ENCODE measurements around the gene FAM222B.
"Not testable (repeated sequence)": the region's sequence is repeated elsewhere in the genome, so short reads cannot be mapped to it uniquely, and the experiment has no call there.

The FAM222B gene

DNA sequence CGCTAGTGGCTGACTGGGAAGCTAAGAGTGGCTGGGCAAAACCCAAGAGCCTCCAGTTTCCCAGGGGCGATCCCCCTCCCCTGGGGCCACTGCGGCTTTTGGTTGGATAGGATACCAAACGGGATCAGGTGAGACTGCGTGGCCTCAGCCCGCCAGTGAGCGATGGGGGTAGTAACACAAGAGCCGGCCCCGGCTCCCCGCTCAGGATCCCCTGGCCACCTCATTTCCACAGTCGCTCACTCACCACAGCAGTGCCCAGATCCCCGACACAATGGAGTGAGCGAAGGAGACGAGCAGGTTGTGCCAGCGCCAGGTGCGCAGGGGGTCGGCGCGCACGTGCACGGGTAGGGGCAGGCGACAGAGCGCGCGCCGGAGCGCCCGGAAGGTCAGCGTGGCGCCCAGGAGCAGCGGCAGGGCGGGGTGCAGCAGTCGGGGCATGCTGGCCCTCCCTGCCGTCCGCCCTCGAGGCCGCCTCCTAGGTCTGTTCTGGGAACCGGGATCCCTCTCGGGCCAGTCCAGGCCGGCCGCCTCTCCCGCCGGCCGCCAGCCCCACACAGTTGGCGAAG is 116.8 kb downstream of the FAM222B start:
- DNase-seq, result no peak

DNA sequence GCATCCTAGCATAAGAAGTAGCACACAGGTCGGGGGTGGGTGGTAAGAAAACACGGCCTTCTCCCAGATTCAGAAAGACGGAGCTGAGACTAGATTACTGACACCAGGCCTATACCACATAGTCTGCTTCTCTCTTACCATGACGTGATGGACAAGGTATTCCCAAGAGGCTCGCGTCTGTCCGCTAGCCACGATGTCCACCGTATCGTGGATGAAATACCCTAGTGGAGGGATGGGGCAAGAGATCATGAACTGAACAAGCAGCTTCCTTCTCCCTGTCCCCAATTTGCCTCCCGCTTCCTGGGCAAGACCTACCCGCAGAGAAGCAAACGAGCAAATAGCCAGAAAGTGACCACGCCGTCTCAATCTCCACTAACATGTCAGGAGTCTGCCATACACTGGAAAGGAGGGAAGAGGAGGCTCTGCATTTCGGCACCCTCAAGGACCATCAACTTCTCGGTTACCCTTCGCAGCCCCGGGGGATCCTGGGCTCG is 117.4 kb downstream of the FAM222B start:
- no peak for DNase-seq

DNA sequence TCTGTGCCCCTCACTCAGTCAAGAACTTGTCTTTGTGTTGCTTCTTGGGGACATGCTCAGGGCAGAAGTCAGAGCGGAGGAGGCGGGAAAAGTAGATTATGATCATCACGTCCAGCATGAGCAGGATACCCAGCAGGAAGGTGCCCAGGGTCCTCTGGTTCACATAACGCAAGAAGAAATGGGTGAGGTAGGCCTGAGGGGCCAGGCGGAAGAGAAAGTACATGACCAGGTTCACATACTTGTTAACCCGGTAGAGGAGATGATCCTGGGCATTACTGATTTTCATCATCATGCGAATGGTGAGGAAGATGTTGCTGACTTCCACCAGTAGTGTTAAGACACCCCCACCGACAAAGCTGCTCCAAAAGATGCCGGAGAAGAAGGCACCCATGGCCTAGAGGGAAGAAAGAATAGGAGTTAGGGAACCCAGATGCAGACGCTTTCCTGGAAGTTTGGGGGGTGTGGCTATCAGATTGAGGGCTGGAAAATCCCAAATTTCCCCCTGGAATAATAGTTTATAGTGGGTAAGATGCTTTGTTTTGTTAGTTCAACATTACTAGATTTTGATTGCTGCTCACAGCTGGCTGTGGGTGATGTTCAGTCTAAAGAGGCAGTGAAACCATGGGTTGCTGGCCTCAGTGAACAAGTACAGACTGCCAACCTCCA is 118.0 kb downstream of the FAM222B start:
- DNase-seq, result no peak

DNA sequence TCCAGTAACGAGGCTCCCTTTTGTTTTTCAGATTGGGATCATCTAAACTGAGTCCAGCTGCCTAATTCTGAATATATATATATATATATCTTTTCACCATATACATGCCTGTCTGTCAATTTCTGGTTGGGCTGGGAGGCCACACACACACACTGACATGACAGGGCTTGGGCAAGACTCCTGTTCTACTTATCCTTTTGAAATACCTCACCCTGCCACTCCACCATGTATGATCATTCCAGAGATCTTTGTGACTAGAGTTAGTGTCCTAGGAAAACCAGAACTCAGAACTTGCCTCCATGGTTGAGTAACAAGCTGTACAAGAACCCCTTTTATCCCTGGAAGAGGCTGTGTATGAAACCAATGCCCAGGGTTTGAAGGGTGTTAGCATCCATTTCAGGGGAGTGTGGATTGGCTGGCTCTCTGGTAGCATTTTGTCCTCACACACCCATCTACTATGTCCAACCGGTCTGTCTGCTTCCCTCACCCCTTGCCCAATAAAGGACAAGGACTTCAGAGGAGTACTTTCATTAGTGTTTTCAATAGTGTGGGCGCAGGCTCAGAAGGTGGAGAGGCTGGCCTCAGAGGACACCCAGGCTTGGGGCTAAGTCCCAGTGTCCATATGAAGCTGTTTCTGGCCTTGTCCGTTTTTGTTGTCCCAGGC is 118.6 kb downstream of the FAM222B start:
- not testable (repeated sequence) for DNase-seq

DNA sequence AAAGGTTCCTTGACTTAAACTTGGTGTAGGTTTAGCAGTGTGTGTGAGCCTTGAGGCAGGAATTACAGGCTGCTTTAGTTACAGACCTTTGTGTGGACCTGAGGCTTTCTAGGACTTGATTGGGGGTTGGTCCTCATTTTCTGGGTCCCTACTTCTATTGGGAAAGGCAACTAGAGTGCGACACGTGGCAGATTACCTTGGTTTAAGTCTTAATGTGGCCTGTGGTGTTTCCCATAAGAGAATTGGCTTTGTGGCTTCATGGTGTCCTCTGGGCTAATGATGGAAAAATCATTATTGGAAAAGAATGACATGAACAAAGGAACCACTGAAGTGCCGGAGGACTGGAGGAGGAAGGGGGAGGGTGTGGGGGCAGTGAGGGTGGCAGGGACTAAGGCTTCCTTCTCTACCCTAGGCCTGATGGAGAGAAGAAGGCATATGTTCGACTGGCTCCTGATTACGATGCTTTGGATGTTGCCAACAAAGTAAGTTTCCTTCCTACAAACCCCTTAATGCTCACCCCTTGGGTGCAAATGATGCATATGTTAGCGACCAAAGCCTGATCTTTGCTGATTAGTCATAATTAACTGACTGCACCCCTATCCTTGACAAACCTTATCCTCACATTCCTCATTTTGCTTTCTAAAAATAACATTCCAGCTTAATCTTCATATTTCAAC is 119.3 kb downstream of the FAM222B start:
- DNase-seq, result no peak

DNA sequence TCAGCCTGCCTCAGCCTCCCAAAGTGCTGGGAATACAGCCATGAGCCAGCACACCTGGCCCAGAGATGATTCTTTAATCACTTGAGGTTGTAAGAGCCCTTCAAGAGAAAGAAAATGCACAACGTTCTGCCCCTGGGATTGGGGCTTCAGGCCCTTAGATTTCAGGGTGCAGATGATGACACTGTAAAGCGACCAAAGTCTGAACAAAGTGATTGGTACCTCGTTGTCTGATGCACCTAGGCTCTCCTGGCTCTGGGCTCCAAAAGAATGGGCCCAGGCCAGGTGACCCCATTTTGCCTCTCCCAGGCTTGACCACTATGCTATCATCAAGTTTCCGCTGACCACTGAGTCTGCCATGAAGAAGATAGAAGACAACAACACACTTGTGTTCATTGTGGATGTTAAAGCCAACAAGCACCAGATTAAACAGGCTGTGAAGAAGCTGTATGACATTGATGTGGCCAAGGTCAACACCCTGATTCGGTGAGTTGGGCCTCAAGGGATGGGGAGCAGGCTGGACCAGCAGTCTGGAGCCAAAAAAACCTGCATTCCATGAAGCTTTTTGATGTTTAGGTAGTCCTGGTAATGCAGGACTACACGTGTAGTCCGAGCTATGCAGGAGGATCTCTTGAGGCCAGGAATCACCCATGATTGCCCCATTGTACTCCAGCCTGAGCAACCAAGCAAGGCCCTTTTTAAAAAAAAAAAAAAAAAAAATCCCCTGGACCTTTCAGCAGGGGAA is 120.0 kb downstream of the FAM222B start:
- no peak for DNase-seq

DNA sequence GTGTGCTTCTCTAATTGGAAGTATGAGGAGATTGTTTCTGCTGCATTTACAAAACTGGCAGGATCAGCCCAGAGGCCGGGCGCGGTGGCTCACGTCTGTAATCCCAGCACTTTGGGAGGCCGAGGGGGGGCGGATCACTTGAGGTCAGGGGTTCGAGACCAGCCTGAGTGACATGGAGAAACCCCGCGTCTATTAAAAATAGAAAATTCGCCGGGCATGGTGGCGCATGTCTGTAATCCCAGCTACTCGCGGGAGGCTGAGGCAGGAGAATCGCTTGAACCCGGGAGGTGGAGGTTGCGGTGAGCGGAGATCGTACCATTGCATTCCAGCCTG is 121.6 kb downstream of the FAM222B start:
- not testable (repeated sequence) for DNase-seq

DNA sequence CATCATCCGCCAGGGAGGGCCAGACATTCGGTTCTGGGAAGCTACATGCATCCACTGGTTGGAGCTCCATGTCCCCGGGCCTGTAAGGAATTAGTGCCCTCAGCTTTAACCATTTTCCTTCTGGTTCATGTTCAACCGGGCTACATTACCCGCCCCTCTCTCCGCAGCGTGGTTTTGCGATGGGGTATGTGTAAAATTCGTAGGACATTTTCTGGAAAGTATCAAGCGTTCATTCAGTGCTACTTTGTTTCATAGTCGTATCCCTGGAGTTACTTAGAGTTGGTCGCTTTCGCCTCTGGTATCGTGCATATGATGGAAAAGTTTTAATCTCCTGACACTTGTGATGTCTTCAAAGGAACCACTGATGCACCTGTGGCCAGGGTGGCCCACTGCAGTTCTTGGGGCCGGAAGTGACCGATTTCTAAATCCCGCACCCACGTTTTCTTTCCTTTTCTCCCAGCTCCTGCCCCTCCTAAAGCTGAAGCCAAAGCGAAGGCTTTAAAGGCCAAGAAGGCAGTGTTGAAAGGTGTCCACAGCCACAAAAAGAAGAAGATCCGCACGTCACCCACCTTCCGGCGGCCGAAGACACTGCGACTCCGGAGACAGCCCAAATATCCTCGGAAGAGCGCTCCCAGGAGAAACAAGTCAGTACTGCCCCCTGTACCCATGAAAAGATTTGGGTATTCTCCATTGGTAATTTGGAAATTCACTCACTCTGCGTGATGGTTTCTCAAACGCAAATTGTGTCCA is 122.2 kb downstream of the FAM222B start:
- no peak for DNase-seq

DNA sequence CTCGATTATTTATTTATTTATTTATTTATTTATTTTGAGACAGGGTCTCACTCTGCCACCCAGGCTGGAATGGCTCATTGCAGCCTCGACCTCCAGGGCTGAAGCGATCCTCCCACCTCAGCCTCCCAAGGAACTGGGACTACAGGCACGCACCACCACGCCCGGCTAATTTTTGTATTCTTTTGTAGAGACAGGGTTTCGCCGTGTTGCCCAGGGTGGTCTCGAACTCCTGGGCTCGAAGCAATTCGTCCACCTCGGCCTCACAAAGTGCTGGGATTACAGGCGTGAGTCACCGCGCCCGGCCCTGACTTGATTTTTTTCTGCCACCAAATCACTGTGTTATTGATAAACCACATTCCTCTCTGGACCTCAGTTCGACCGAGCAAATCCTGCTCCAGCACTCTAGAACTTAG is 123.6 kb downstream of the FAM222B start:
- no peak for DNase-seq

DNA sequence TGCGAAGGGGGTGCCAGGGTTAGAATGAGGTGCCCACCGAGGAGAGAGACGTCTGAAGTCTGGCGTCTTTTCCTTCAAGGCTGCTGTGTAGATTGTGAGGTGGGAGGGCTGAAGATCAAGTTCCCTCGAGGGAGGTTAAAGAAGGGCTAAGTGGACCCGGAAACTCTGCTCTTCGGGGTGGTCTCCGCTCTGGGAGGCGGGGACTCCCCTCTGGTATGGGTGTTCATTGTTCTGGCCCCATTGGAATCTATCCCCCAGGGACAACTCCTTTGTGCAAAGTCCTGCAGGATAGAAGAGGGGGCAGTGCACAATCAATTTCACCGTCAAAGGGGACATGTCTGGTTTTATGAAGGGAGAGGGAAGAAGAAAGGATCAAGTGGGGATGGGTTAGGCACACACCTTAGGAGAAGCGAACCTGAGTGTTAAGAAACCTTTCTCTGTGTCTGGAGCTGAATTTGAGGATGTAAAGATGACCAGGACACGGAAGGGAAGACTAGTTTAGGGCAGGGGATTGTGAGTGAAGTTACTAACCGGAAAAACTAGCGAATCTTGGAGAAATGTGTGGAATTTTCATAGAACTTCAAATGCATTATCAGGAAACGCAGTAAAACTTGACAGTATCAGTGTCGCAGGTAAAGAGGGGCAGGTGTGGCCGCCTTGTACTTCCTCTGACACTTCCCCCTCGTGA is 124.1 kb downstream of the FAM222B start:
- no peak for DNase-seq

DNA sequence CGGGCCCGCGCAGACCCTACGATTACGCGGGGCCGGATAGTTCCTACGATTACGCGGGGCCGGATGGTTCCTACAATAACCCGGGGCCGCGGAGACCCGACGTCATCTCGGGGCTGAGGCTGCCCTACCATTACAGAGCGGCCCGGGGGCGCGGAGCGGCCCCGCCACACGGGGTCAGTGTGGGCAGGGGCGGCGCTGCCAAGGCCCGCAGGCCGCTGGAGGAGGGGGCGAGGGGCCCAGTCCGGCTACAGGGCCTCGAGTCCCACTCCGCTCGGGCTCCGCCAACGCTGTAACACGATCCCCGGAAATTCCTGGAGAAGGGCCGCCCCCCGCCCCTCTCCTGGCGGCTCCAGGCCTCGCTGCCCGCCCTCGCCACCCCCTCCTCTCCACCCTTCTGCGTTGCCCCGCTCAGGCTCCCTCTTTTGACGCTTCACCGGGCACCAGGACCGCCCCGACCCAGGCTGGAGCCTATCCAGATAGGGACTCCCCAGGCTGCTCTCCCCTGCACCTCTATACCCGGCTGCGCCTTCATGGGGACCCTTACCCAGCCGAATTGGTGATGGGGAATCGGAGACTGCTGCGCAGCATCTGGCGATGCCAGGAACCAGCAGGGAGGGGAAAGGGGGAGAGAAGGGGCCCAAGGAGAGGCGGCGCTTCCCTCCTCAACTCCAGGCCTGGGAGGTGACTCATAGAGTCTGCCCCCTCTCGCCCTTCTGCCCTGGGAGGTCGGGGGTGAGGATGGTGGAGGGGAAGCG is 124.8 kb downstream of the FAM222B start, which contains the start of gene RAB34:
RAB34 (minus strand) TSS at position 291 of the 755 bp plus-strand sequence. CDS start 602 bp downstream, outside the sequence.
- DNase-seq, result no peak

DNA sequence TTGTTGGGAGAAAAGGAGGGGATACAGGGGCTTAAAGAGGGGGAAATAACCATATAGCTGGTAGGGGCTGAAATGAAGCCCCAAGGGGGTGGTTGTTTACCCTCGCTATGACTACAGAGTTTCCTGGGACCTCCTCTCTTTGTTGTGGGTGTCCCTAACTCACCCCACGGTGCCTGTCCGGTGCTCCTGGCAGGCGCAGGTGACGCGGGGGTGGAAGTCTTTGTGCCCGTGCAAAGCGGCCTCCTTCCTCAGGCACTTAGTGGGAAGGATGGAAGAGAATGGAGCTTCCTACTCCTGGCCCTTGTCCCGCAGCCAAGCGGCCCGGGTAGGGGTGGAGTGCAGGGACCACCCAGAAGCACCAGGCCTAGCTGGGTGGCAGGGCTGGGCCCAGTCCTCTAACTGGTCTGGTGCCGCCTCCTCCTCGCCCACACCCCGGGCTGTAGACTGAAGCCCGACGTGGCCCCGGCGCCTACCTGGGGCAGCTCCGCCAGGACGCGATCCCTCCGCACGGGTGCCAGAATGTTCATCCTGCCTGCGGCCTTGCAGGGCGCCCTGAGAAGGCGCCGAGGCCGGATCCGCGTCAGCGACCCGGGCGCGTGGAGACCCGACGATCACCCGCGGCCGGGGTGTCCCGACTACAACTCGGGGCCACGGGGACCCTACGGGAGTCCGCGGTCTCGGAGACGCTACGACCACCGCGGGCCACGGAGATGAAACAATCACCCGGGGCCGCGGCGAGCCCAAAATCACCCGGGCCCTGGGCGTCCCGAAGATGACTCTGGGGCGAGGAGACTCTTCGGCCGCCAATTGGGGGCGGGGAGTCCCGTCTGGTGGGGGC is 125.6 kb downstream of the FAM222B start:
- DNase-seq, result no peak

DNA sequence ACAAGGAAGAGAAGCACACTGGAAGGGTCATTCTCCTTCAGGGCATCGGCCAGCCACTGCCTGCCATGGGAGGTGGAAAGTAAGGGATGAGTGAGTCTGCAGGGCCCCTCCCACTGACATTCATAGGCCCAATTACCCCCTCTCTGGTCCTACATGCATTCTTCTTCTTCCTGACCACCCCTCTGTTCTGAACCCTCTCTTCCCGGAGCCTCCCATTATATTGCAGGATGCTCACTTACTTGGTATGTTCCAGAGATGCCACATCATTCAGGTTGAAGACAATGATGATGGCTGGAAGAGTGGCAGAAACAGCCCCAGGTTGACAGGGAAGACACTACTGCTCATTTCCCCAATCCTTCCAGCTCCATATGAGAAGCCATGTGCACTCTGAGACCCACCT is 127.4 kb downstream of the FAM222B start:
- no peak for DNase-seq

DNA sequence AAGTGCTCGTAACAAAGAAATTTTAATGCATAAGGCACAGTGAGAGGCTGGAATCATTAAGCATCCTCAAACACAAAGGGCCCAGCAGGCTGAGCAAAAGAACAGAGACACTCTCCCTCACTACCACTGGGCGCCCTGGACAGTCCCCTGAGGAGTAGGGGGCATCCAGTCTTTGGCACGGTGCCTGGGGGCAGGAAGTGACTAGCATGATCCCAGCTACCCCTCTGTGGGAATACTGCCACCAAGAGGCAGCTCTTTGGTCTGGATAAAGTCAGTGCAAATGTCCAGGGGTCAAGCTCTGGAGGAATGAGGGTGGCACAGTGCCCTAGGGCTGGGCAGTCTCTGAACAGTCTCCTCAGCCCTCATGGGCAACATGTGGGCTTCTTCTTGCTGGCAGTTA is 128.3 kb downstream of the FAM222B start:
- no peak for DNase-seq

DNA sequence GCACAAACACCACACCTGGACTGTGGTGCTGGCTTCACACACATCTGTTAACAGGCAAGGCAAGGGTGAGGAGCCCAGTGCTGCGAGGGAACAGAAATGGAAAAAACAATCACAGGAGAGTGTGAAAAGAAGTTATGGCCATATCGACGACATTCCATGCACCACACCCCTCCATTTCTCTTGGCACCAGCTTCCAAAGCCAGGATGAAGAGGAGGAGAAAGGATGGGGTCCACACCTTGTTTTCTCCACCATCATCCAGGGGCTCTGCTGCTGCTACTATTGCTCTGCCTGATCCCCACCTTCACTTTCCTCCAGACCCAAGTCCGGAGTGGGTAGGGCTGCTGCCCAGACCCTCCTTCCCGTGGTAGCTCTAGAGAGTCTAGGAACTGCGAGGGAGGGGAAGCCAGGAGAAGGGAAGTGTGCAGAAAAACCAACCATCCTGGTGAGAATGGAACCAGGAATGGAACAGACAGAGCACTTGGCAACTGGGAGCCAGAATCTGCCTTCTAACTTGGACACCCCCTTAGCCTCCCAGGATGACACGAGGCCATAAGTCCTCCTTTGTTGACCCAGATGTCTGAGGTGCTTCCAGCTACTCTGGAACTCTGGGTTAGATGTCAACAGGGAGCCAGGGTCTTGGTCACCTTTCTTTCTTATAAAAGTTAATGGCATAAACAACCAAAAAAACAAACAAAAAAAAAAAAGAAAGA is 129.7 kb downstream of the FAM222B start:
- no peak for DNase-seq

DNA sequence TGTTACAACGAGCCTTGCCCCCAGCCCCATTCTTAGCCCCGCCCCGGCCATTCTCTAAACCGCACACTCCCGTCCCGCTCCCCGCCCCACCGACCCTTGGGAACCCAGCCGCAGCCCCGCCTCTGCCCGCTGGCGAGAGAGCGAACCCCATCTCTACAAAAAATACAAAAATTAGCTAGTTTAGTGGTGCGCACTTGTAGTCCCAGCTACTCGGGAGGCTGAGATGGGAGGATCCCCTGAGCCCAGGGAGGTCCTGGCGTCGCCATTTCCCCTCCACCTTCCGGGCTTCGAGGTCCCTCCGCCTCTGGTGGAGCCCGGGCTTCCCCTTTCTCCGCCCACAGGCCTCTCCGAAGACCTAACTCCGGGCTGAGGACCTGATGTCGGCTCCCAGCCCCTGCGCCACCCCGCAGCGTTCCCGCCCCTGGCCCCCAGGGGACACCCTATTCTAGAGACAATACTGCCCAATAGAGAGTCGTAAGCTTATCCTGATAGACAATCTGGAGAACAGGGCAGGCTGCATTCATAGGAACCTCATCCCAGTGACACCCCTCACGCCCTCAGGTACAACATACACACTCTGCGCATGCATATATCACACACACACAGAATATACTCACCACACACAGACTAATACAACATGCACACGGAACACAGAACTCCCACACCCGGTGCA is 130.4 kb downstream of the FAM222B start:
- peak; percentile 48 for DNase-seq

DNA sequence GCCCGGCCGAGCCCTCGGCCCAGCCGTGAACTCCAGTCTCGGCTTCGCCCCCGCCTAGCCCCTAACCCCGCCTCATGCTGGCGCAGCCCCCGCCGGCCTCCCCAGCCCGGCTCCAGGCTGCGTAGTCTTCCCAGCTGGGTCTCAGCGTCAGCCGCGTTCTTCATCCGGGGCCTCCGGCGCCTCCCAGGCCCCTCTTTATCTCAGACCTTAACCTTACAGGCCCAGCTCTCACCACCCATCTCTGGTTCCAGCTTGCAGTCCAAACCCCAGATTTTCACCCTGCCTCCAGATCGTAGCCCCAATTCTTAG is 130.9 kb downstream of the FAM222B start, which contains the start of gene PROCA1:
PROCA1 (minus strand) TSS at position 166 of the 309 bp plus-strand sequence. CDS start 228 bp downstream, outside the sequence.
- DNase-seq, result peak; percentile 30
